Brain microvascular endothelial cell (primary cell): ENCODE data around the gene RPL7A.

Source experiments
- DNase-seq: peaks from one replicate; pipeline ENCODE4 v3.0.0-alpha.2; 2020
- H3K27ac ChIP-seq: fragments of 250-450 bp; sonication (Bioruptor Pico); 2 replicates; pipeline ENCODE4 v1.5.1; 2020; ENCODE audit warnings: mild to moderate bottlenecking, moderate library complexity
- H3K27me3 ChIP-seq: fragments of 250-450 bp; sonication (Bioruptor Pico); replicated peaks from 2 replicates; pipeline ENCODE4 v1.5.1; 2020; ENCODE audit warnings: mild to moderate bottlenecking
- H3K36me3 ChIP-seq: fragments of 250-450 bp; sonication (Bioruptor Pico); replicated peaks from 2 replicates; pipeline ENCODE4 v1.5.1; 2020; ENCODE audit warnings: mild to moderate bottlenecking
- H3K4me3 ChIP-seq: 2 replicates; pipeline ENCODE4 v1.5.1; 2011; ENCODE audit warnings: low read depth, mild to moderate bottlenecking, control low read depth, low read length, moderate library complexity
- in situ Hi-C: cut with HindIII; loops from 2 replicates; pipeline ENCODE4 v1.10.0; 2017; ENCODE audit warnings: low sequenced_read_pairs, low pct_ligation_motif_present
- TF ChIP-seq, protein P1 (sequence below): IDR thresholded peaks from 2 replicates; pipeline ENCODE4 v1.5.1; 2011; ENCODE audit warnings: low read depth, mild to moderate bottlenecking, moderate library complexity, low read length, control low read depth, inconsistent platforms; ENCODE audit errors: missing control alignments

Gene RPL7A

DNA sequence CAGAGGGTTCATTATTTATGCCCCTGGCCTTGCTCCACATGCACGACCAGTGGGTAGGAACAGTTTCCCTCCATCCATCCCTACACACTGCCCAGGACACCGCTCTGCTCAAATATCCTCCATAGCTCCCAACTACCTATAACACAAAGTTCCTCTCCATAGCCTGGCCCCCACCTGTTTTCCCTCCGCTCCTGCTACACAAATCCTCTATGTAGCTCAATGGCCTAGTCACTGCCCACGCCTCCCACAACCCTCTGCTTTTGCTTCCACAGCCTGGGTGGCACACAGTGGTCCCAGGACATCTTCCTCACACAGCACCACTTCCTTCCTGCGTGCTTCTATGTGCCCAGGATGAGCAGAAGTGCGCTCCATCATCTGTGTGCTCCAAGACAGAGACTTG, 49.4 kb downstream of the RPL7A start:
- no peak overlapping the region for H3K27ac ChIP-seq
- no peaks in the 10 kb centered on the region for H3K27me3 ChIP-seq
- TF ChIP-seq, protein P1, sequence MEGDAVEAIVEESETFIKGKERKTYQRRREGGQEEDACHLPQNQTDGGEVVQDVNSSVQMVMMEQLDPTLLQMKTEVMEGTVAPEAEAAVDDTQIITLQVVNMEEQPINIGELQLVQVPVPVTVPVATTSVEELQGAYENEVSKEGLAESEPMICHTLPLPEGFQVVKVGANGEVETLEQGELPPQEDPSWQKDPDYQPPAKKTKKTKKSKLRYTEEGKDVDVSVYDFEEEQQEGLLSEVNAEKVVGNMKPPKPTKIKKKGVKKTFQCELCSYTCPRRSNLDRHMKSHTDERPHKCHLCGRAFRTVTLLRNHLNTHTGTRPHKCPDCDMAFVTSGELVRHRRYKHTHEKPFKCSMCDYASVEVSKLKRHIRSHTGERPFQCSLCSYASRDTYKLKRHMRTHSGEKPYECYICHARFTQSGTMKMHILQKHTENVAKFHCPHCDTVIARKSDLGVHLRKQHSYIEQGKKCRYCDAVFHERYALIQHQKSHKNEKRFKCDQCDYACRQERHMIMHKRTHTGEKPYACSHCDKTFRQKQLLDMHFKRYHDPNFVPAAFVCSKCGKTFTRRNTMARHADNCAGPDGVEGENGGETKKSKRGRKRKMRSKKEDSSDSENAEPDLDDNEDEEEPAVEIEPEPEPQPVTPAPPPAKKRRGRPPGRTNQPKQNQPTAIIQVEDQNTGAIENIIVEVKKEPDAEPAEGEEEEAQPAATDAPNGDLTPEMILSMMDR: no peak
- in situ Hi-C loops: no loop called here
- no peak for DNase-seq
- H3K4me3 ChIP-seq: no peak overlapping the region
- H3K36me3 ChIP-seq: no peaks in the 10 kb centered on the region

- Histone ChIP-seq H3K36me3 (no peaks in the 10 kb centered on the region), H3K4me3 (no peak overlapping the region), H3K27me3 (no peaks in the 10 kb centered on the region), H3K27ac (no peak overlapping the region)
- in situ Hi-C loops: no loop called here
- TF ChIP-seq, protein P1: no peak
- DNase-seq: no peak
Measured at GRCh38 chr9:133397895-133398294, 49.9 kb downstream of the RPL7A start.

GRCh38 chr9:133400292-133400691, 52.3 kb downstream of the RPL7A start:
- in situ Hi-C loops: no loop called here
- DNase-seq: no peak
- Histone ChIP-seq H3K4me3 (no peak overlapping the region), H3K27me3 (no peaks in the 10 kb centered on the region), H3K27ac (no peak overlapping the region), H3K36me3 (peaks cover 4% of the 10 kb centered on the region)
- TF ChIP-seq, protein P1: no peak
